ENCODE results near the gene MALT1.

Gene MALT1

GRCh38 chr18:58784601-58785137, 113.4 kb downstream of the MALT1 start:
- Histone ChIP-seq H3K4me3 (ENCODE audit: low read length) (no peak overlapping the region), H3K9me3 (replicated peaks; ENCODE audit: insufficient read depth, low read length) (no peaks in the 10 kb centered on the region), H2AFZ (ENCODE audit: low read length) (no peak overlapping the region), H3K9ac (ENCODE audit: low read length) (no peak overlapping the region), H4K20me1 (ENCODE audit: insufficient read depth, low read length) (no peaks in the 10 kb centered on the region), H3K9me2 (replicated peaks; ENCODE audit: insufficient read depth, low read length) (no peaks in the 10 kb centered on the region), H3K36me3 (replicated peaks; ENCODE audit: insufficient read depth, low read length) (no peaks in the 10 kb centered on the region), H3K4me2 (ENCODE audit: low read depth, low read length) (no peak overlapping the region), H3K27ac (ENCODE audit: low read length) (no peak overlapping the region), H3K27me3 (replicated peaks; ENCODE audit: insufficient read depth, low read length) (no peaks in the 10 kb centered on the region; the same call in 1 of the 2 replicates), H3K79me2 (ENCODE audit: low read length) (no peaks in the 10 kb centered on the region), H3F3A (ENCODE audit: insufficient read depth, low read length) (no peaks in the 10 kb centered on the region), H3K4me1 (ENCODE audit: low read length) (no peaks in the 10 kb centered on the region)
- no peak for DNase-seq
- no peak for TF ChIP-seq CTCF (IDR thresholded peaks at IDR 0.05; ENCODE audit: low read length)
- no peak for TF ChIP-seq EZH2 (optimal IDR thresholded peaks at IDR 0.05; ENCODE audit: low read depth, low read length)
- no peak for TF ChIP-seq EZH2phosphoT487 (IDR thresholded peaks at IDR 0.05; ENCODE audit: low read length)

- H3K4me1 ChIP-seq (ENCODE audit: low read length), result no peaks in the 10 kb centered on the region
Measured at GRCh38 chr18:58785171-58785805, 114.0 kb downstream of the MALT1 start.

GRCh38 chr18:58785870-58786269, 114.6 kb downstream of the MALT1 start:
- no peaks in the 10 kb centered on the region for H4K20me1 ChIP-seq (ENCODE audit: insufficient read depth, low read length)
- no peaks in the 10 kb centered on the region for H3K36me3 ChIP-seq (replicated peaks; ENCODE audit: insufficient read depth, low read length)
- TF ChIP-seq EZH2phosphoT487 (IDR thresholded peaks at IDR 0.05; ENCODE audit: low read length), result no peak
- TF ChIP-seq CTCF (IDR thresholded peaks at IDR 0.05; ENCODE audit: low read length), result no peak
- no peak for TF ChIP-seq EZH2 (optimal IDR thresholded peaks at IDR 0.05; ENCODE audit: low read depth, low read length)
- H3K9me3 ChIP-seq (replicated peaks; ENCODE audit: insufficient read depth, low read length), result no peaks in the 10 kb centered on the region
- no peak overlapping the region for H3K4me3 ChIP-seq (ENCODE audit: low read length)
- H3K27ac ChIP-seq (ENCODE audit: low read length), result no peak overlapping the region
- H3K9ac ChIP-seq (ENCODE audit: low read length), result no peak overlapping the region
- no peaks in the 10 kb centered on the region for H3K9me2 ChIP-seq (replicated peaks; ENCODE audit: insufficient read depth, low read length)
- H2AFZ ChIP-seq (ENCODE audit: low read length), result no peak overlapping the region
- DNase-seq, result no peak
- no peaks in the 10 kb centered on the region for H3F3A ChIP-seq (ENCODE audit: insufficient read depth, low read length)
- H3K27me3 ChIP-seq (replicated peaks; ENCODE audit: insufficient read depth, low read length), result no peaks in the 10 kb centered on the region; the same call in 1 of the 2 replicates
- no peak overlapping the region for H3K4me2 ChIP-seq (ENCODE audit: low read depth, low read length)
- H3K4me1 ChIP-seq (ENCODE audit: low read length), result no peaks in the 10 kb centered on the region
- H3K79me2 ChIP-seq (ENCODE audit: low read length), result no peaks in the 10 kb centered on the region

More at GRCh38 chr18:58785171-58785805, 114.0 kb downstream of the MALT1 start:
- H3K4me3 ChIP-seq (ENCODE audit: low read length), result no peak overlapping the region
- H3K9me2 ChIP-seq (replicated peaks; ENCODE audit: insufficient read depth, low read length), result no peaks in the 10 kb centered on the region
- DNase-seq, result no peak
- no peaks in the 10 kb centered on the region for H3K36me3 ChIP-seq (replicated peaks; ENCODE audit: insufficient read depth, low read length)
- H3K9me3 ChIP-seq (replicated peaks; ENCODE audit: insufficient read depth, low read length), result no peaks in the 10 kb centered on the region
- H3F3A ChIP-seq (ENCODE audit: insufficient read depth, low read length), result no peaks in the 10 kb centered on the region
- no peak overlapping the region for H2AFZ ChIP-seq (ENCODE audit: low read length)
- no peaks in the 10 kb centered on the region for H4K20me1 ChIP-seq (ENCODE audit: insufficient read depth, low read length)
- TF ChIP-seq CTCF (IDR thresholded peaks at IDR 0.05; ENCODE audit: low read length), result no peak
- no peak for TF ChIP-seq EZH2phosphoT487 (IDR thresholded peaks at IDR 0.05; ENCODE audit: low read length)
- TF ChIP-seq EZH2 (optimal IDR thresholded peaks at IDR 0.05; ENCODE audit: low read depth, low read length), result no peak
- no peak overlapping the region for H3K9ac ChIP-seq (ENCODE audit: low read length)
- no peaks in the 10 kb centered on the region for H3K79me2 ChIP-seq (ENCODE audit: low read length)
- H3K27ac ChIP-seq (ENCODE audit: low read length), result no peak overlapping the region
- H3K27me3 ChIP-seq (replicated peaks; ENCODE audit: insufficient read depth, low read length), result no peaks in the 10 kb centered on the region; the same call in 1 of the 2 replicates
- H3K4me2 ChIP-seq (ENCODE audit: low read depth, low read length), result no peak overlapping the region
